Activated T-cell treated with anti-CD3 and anti-CD28 coated beads, Interleukin-2, amount 50 U/mL, for 72 hours (primary cell): Measurements from ENCODE around the gene RCL1. TPM values are rescaled to one million over a fixed set of nuclear protein-coding genes. Genes with fewer than 3 reads are reported as not detected.

Experiments used
- ATAC-seq, 2 donors: fragments of 150-1000 bp; cut with Tn5 transposase; replicated peaks in 1 of 2; 2 replicates each; pipeline ENCODE4 v1.10.0; 2021; ENCODE audit warnings: moderate library complexity in 2 of 2, mild to moderate bottlenecking in 1 of 2
- DNase-seq, 2 donors: peaks; one replicate each; pipeline ENCODE4 v3.0.0; 2021 to 2022; ENCODE audit warnings: mixed read lengths in 1 of 2
- H3K27ac Mint-ChIP-seq: one replicate; pipeline ENCODE4 v1.8.0; 2022; ENCODE audit warnings: mild to moderate bottlenecking, moderate library complexity, mixed read lengths
- H3K27me3 Mint-ChIP-seq: one replicate; pipeline ENCODE4 v1.8.0; 2022; ENCODE audit warnings: low read depth, mixed read lengths
- H3K36me3 Mint-ChIP-seq, 2 donors: one replicate each; pipeline ENCODE4 v1.8.0; 2022; ENCODE audit warnings: mixed read lengths in 2 of 2, mild to moderate bottlenecking in 1 of 2; ENCODE audit not compliant: insufficient read depth in 2 of 2
- H3K4me1 Mint-ChIP-seq: one replicate; pipeline ENCODE4 v1.8.0; 2022; ENCODE audit warnings: low read depth, mixed read lengths
- H3K4me3 Mint-ChIP-seq, 2 donors: one replicate each; pipeline ENCODE4 v1.8.0; 2022; ENCODE audit warnings: mild to moderate bottlenecking in 2 of 2, mixed read lengths in 2 of 2, moderate library complexity in 2 of 2
- H3K9me3 Mint-ChIP-seq, 2 donors: one replicate each; pipeline ENCODE4 v1.8.0; 2022; ENCODE audit warnings: mixed read lengths in 2 of 2
- total RNA-seq, 2 donors: library from RNA; stranded (reverse); gene quantifications; one replicate each; pipeline ENCODE4 v1.2.3, GENCODE V29; 2022

Gene RCL1
- total RNA-seq, 2 donors from 2014 or later = 29.7 to 38.8 TPM

GRCh38 chr9:4844056-4844838 is 51.5 kb downstream of the RCL1 start:
- H3K27me3 Mint-ChIP-seq = no peaks in the 10 kb centered on the region
- DNase-seq (peak in 1 of 2 donors; percentile 24), ATAC-seq (peak; percentile 63 to 83)
- peak overlapping the region in 1 of 2 donors; percentile 60 for H3K4me3 Mint-ChIP-seq
- no peaks in the 10 kb centered on the region for H3K9me3 Mint-ChIP-seq
- peaks cover 7 to 11% of the 10 kb centered on the region in 2 donors for H3K36me3 Mint-ChIP-seq
- H3K4me1 Mint-ChIP-seq = peaks cover 29% of the 10 kb centered on the region
- peak overlapping the region; percentile 88 for H3K27ac Mint-ChIP-seq

GRCh38 chr9:4849369-4849768 is 56.6 kb downstream of the RCL1 start:
- no peaks in the 10 kb centered on the region for H3K9me3 Mint-ChIP-seq
- ATAC-seq (no peak), DNase-seq (no peak)
- H3K4me3 Mint-ChIP-seq = no peak overlapping the region
- H3K36me3 Mint-ChIP-seq = peaks cover 4 to 15% of the 10 kb centered on the region in 2 donors
- no peak overlapping the region for H3K27ac Mint-ChIP-seq
- H3K27me3 Mint-ChIP-seq = no peaks in the 10 kb centered on the region
- H3K4me1 Mint-ChIP-seq = peaks cover 16% of the 10 kb centered on the region

- Mint-ChIP-seq H3K4me3 (peak overlapping the region in 1 of 2 donors; percentile 3), H3K4me1 (peaks cover 22% of the 10 kb centered on the region)
- peak in 1 of 2 donors; percentile 39 for ATAC-seq
These were observed 58.0 kb downstream of the RCL1 start for GRCh38 chr9:4850603-4851310.

GRCh38 chr9:4852419-4852818 is 59.7 kb downstream of the RCL1 start:
- H3K36me3 Mint-ChIP-seq = peaks cover 4 to 11% of the 10 kb centered on the region in 2 donors
- DNase-seq = no peak
- H3K27ac Mint-ChIP-seq = no peak overlapping the region
- no peak for ATAC-seq
- H3K4me1 Mint-ChIP-seq = peaks cover 36% of the 10 kb centered on the region
- no peaks in the 10 kb centered on the region for H3K27me3 Mint-ChIP-seq
- H3K9me3 Mint-ChIP-seq = no peaks in the 10 kb centered on the region
- H3K4me3 Mint-ChIP-seq = no peak overlapping the region

More at GRCh38 chr9:4850603-4851310, 58.0 kb downstream of the RCL1 start:
- Mint-ChIP-seq H3K27me3 (no peaks in the 10 kb centered on the region), H3K9me3 (no peaks in the 10 kb centered on the region), H3K27ac (peak overlapping the region; percentile 19), H3K36me3 (peaks cover 0 to 9% of the 10 kb centered on the region in 2 donors)
- no peak for DNase-seq

- H3K4me1 Mint-ChIP-seq = peaks cover 36% of the 10 kb centered on the region
- DNase-seq = no peak
- no peaks in the 10 kb centered on the region for H3K27me3 Mint-ChIP-seq
- H3K4me3 Mint-ChIP-seq = no peak overlapping the region
- H3K36me3 Mint-ChIP-seq = peaks cover 10 to 16% of the 10 kb centered on the region in 2 donors
- ATAC-seq = no peak
- no peaks in the 10 kb centered on the region for H3K9me3 Mint-ChIP-seq
- H3K27ac Mint-ChIP-seq = no peak overlapping the region
These were observed 61.5 kb downstream of the RCL1 start for GRCh38 chr9:4854265-4854590.

GRCh38 chr9:4855841-4856240 is 63.1 kb downstream of the RCL1 start:
- no peak overlapping the region for H3K4me3 Mint-ChIP-seq
- H3K4me1 Mint-ChIP-seq = peaks cover 27% of the 10 kb centered on the region
- no peaks in the 10 kb centered on the region for H3K9me3 Mint-ChIP-seq
- H3K27me3 Mint-ChIP-seq = no peaks in the 10 kb centered on the region
- peaks cover 10 to 16% of the 10 kb centered on the region in 2 donors for H3K36me3 Mint-ChIP-seq
- H3K27ac Mint-ChIP-seq = no peak overlapping the region
- no peak for ATAC-seq
- no peak for DNase-seq

GRCh38 chr9:4857163-4857810 is 64.5 kb downstream of the RCL1 start:
- no peak for DNase-seq
- H3K27me3 Mint-ChIP-seq = no peaks in the 10 kb centered on the region
- peaks cover 20% of the 10 kb centered on the region for H3K4me1 Mint-ChIP-seq
- H3K36me3 Mint-ChIP-seq = peaks cover 10 to 21% of the 10 kb centered on the region in 2 donors
- H3K4me3 Mint-ChIP-seq = no peak overlapping the region
- no peak overlapping the region for H3K27ac Mint-ChIP-seq
- H3K9me3 Mint-ChIP-seq = no peaks in the 10 kb centered on the region
- ATAC-seq = peak; percentile 50 to 57

- ATAC-seq (no peak), DNase-seq (no peak)
- Mint-ChIP-seq H3K4me3 (no peak overlapping the region), H3K27ac (no peak overlapping the region), H3K9me3 (no peaks in the 10 kb centered on the region), H3K4me1 (peaks cover 20% of the 10 kb centered on the region), H3K36me3 (peaks cover 13 to 18% of the 10 kb centered on the region in 2 donors), H3K27me3 (no peaks in the 10 kb centered on the region)
These were observed 66.3 kb downstream of the RCL1 start for GRCh38 chr9:4859035-4859434.

- DNase-seq (no peak), ATAC-seq (no peak)
- Mint-ChIP-seq H3K36me3 (peaks cover 13 to 18% of the 10 kb centered on the region in 2 donors), H3K27me3 (no peaks in the 10 kb centered on the region), H3K27ac (no peak overlapping the region), H3K4me1 (peaks cover 27% of the 10 kb centered on the region), H3K4me3 (no peak overlapping the region), H3K9me3 (no peaks in the 10 kb centered on the region)
These were observed 67.6 kb downstream of the RCL1 start for GRCh38 chr9:4860383-4860782.

- Mint-ChIP-seq H3K27ac (no peak overlapping the region), H3K9me3 (no peaks in the 10 kb centered on the region), H3K36me3 (peaks cover 13 to 18% of the 10 kb centered on the region in 2 donors), H3K4me3 (no peak overlapping the region), H3K4me1 (peaks cover 31% of the 10 kb centered on the region), H3K27me3 (no peaks in the 10 kb centered on the region)
- ATAC-seq = no peak
- DNase-seq = no peak
These were observed 68.4 kb downstream of the RCL1 start for GRCh38 chr9:4861145-4861544.

GRCh38 chr9:4861736-4862451 is 69.2 kb downstream of the RCL1 start:
- no peak for DNase-seq
- H3K27ac Mint-ChIP-seq = no peak overlapping the region
- peaks cover 31% of the 10 kb centered on the region for H3K4me1 Mint-ChIP-seq
- no peak overlapping the region for H3K4me3 Mint-ChIP-seq
- no peak for ATAC-seq
- H3K36me3 Mint-ChIP-seq = peaks cover 9 to 18% of the 10 kb centered on the region in 2 donors
- no peaks in the 10 kb centered on the region for H3K27me3 Mint-ChIP-seq
- H3K9me3 Mint-ChIP-seq = no peaks in the 10 kb centered on the region

- H3K4me1 Mint-ChIP-seq = peaks cover 31% of the 10 kb centered on the region
- peaks cover 12 to 16% of the 10 kb centered on the region in 2 donors for H3K36me3 Mint-ChIP-seq
- no peaks in the 10 kb centered on the region for H3K27me3 Mint-ChIP-seq
- no peaks in the 10 kb centered on the region for H3K9me3 Mint-ChIP-seq
- ATAC-seq (no peak), DNase-seq (no peak)
- H3K27ac Mint-ChIP-seq = no peak overlapping the region
- H3K4me3 Mint-ChIP-seq = no peak overlapping the region
These were observed 69.9 kb downstream of the RCL1 start for GRCh38 chr9:4862506-4863250.
